GM21528 (cell line): ENCODE results near the gene SHB.
A peak's percentile ranks its signal among the peaks of the same experiment; 100 is the strongest.

ENCODE experiments used
- ATAC-seq: cut with Tn5 transposase; IDR thresholded peaks from one replicate; pipeline ENCODE4 v1.9.1; 2021; ENCODE audit warnings: mild to moderate bottlenecking, moderate library complexity; ENCODE audit not compliant: unreplicated experiment, low FRiP score

Gene SHB

GRCh38 chr9:38068701-38069628 lies at the start of gene SHB:
Gene SHB (minus strand): TSS chr9:38069227. CDS start chr9:38068645, 582 bp downstream.
- peak; percentile 48 for ATAC-seq

- ATAC-seq: no peak
These were observed 48.6 kb upstream of the SHB start for GRCh38 chr9:38117651-38118050.

DNA sequence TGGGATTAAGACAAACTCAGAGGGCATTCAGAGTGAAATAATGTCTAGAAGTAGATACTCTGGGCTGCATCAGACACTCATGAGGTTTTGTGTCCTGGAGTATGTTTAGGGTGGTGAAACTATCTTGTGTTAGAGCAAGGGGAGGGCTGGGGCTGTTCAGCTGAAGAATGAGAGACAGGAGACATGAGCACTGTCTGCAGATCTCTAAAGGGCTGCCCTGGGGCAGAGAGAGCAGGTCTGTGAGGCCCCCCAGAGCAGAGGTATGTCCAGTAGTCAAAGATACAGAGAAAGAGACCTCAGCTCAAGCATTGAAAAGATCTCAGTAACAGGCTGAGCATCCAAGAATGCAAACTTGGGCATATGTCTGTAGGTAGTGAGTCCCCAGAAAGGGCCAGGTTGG lies 45.9 kb upstream of the SHB start:
- no peak for ATAC-seq

DNA sequence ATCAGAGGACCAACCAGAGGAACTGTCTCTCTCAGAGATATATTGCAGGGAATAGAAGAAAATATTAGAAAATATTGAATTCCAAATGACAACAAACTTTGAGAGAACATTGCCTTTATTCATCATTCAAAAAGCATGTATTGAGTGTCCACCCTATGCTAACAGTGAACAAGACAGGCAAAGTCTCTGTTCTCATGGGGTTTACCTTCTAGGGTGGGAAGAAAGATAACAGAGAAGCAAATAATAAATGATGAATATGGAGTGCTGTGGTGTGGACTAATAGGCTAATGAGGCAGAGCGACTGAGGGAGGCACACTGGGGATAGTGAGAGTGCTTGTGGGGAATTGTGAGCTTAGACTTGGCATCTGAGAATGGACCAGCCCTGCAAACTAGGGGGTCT lies 43.4 kb upstream of the SHB start:
- no peak for ATAC-seq

GRCh38 chr9:38112049-38112448 lies 43.0 kb upstream of the SHB start:
- no peak for ATAC-seq

DNA sequence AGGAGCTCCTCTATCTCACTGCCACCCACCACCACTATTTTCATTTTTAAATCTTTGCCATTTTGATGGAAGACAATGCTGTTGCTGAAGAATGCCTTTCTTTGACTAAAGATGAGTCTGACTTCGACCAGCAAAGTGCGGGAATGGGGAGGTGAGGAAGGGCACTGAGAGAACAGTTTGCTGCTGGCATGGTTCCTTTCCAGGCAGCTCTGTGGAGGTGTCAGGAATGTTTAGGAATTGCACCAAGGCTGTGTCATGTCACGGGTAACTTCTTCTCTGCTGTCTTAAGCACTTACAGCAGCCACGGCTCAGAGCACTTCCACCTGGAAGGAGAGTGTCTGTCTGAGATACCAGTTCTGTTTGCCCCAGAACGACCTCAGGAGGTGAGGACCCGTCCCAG lies 41.4 kb upstream of the SHB start:
- ATAC-seq: no peak

DNA sequence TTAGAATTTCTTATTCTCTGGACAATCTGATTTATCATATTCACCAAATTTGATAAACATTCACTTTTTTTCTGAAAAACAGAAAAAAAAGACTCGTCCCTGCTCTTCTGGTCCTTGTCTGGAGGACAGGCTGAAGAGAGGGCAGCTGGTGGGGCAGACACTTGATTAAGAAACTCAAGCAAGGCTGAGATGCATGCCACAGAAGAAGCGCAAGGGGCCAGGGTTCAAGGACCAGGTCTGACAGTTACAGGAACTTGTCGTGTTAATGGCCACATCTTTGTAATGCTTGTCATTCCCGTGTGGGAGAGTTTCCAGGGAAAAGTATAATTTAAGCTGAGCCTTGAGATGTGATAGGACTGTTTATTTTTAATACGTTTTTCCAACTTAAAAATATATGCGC lies 40.6 kb upstream of the SHB start:
- ATAC-seq: no peak

DNA sequence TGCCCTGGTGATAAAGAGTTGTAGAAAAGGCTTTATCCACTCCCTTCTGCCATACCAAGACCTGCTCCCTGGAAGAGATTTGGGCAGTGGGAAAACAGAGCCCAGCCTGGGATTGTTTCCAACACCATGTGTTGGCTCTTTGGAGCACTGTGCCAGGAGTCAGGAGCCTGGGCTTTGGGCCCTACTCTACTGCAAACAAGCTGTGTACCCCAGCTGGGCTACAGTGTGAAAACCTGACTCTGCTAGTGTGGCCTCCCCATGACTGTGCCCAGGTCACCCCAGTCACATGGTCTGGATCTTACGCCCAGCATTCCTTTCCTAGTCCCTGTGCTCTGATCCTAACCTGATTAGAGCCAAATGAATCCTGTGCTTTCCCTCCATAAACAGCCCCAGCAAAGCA lies 39.3 kb upstream of the SHB start:
- no peak for ATAC-seq

- no peak for ATAC-seq
These were observed 38.8 kb upstream of the SHB start for GRCh38 chr9:38107811-38108304.

GRCh38 chr9:38107405-38107804 lies 38.4 kb upstream of the SHB start:
- ATAC-seq: no peak

- no peak for ATAC-seq
These were observed 37.5 kb upstream of the SHB start for GRCh38 chr9:38106488-38106887.

- no peak for ATAC-seq
These were observed 34.3 kb upstream of the SHB start for GRCh38 chr9:38103340-38103739.

GRCh38 chr9:38101423-38101822 lies 32.4 kb upstream of the SHB start:
- no peak for ATAC-seq

DNA sequence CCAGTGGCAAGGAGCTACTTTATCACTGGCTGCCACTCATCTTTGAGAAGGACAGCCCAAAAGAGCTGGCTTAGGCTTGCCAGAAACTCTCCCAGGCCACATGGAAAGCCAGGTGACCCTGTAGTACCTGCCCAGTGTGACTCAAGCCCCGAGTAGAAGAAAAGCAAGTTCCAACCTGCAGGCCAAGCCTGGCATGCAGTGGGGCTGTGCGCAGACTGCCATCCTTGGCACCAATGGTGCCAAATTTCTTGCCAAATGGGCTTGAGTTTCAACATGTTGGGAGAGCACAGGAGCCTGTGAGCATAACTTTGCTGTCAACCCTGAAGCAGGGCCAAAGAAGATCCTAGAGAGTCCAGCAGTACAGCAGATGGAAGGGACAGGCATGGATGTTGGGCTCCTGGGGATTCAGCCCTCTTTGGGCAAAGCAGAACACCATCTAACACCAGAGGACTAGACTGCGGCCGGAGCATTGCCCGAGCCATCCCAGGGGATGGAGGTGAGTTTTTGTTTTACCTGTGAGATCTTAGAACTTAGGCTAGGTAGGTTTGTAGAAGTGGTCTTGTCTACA lies 27.3 kb upstream of the SHB start:
- ATAC-seq: no peak

DNA sequence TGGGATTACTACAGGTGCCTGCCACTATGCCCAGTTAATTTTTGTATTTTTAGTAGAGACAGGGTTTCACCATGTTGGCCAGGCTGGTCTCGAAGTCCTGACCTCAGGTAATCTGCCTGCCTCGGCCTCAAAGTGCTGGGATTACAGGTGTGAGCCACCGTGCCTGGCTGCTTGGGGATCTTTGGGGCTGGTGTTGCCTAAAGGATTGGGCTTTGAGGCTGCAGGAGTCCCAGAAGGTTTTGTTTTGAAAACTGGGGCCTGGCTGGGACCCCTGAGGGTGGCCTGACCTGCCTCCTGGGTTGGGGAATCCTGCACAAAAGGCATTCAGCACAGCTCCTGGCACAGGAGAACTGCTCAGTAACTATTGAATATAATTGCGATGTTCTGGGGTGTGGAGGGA lies 25.1 kb upstream of the SHB start:
- ATAC-seq: no peak

GRCh38 chr9:38092656-38093055 lies 23.6 kb upstream of the SHB start:
- no peak for ATAC-seq

DNA sequence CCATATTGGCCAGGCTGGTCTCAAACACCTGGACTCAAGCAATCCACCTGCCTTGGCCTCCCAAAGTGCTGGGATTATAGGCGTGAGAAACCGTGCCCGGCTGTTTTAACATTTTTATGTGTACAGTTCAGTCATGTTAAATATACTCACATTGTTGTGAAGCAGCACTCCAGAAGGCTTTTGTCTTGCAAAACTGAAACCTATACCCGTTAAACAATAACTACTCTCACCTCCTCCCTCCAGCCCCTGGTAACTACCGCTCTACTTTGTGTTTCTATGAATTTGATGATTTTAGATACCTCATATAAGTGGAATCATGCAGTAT lies 23.1 kb upstream of the SHB start:
- ATAC-seq: no peak

DNA sequence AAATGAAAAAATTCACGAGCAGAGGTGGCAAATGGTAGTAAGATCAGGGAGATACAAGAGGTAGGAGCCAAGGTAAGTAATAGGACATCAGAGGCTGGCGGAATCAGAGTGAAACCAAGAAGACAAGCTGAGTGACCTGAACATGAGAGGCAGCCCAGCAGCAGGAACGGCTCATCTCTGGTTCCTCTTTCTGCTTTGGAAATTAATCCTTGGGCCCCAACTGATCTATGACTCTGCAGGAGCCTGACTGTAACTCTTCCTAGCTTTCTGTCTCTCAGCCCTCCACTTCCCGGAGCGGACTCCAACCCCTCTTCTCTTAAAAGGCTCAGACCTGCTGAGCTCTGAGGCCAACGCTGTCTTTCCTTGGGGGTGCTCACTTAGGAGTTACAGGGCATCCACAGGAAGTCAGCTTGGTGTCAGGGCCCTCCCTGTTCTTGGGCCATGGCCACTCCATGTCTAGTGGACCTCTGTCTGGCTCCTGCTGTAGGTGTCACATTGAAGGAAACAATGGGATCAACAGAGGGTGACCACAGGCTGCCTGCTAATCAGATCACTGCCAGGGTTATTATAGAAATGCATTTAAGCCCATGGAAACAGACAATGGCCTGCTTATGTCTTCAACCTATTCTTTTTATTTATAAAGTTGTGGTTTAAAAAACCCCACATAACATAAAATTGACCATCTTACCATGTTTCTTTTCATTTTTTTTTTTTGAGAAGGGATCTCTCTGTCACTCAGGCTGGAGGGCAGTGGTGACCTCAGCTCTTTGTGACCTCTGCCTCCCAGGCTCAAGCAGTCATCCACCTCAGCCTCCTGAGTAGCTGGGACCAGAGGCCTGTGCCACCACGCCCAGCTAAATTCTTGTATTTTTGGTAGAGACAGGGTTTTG lies 22.5 kb upstream of the SHB start:
- no peak for ATAC-seq

DNA sequence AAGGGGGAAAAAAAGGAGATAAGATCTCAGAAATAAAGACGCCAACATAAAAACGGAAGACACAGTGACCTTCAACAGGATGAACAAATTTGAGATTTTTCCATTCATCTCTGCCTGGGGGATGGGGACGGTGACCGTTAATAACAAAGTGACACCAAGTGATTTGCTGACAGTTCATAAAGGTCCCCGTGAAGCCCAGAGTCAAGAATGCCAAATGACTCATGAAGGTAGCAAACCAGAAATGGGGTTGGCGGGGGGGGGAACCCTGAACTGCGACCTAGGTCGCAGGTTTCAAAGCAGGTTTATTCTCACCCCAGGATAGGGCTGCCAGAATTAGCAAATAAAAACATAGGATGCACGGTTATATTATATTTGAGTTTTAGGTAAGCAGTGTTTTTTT lies 21.1 kb upstream of the SHB start:
- ATAC-seq: no peak

DNA sequence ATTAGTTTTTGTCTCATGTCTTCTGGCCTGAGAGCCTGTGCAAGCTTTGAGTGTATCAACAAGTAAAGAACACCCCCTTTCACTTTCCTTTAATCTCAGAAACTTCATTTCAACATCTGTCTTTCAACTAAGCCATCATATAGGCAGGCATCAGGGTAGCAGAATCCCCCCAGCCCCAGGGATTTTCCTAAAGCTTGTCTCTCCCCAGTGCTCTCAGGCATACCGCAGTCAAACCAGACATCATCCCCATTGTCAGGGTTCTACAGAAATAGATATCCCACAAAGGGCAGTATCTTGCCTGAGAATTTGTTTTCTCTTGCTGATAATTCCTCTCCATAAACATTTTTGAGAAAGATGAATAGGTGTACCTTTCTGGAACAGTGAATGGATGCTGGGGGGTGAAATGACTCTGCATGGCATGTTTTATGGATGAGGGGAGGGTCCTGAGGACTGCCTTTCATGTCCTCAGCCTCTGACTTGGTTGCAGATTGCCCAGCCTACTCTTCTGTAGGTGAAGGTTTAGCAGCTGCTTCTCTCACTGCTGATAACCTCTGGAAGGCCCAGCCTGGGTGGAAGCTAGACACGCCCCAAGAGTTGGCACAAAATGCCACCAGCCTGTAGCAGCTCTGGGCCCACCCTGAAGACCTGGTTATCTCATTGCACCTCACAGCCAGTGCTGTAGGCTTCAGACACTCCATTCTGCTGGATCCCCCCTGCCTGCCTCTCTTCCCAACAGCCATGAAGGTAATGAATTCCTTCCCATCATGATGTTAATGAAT lies 20.5 kb upstream of the SHB start:
- ATAC-seq: no peak
